ENCODE data around the gene MPEG1.

DNA sequence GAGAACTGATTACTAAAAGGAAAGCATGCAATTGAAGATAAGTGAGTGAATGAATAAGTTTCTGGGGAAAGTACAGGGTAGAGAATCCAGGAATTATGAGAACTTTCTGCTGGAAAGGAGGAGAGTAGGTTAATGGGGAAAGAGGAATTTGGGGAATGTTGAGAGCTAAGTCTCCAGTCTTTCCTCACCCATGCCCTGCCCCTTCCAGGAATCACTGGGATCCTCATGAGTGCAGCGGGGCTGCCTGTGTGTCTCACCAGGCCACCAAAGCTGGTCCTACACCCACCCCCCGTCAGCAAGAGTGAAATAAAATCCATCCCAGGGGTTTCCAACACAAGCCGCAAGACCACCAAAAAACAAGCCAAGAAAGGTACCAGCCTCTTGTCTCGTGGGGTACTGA, 23.8 kb downstream of the MPEG1 start:
- TF ChIP-seq CTCF (IDR thresholded peaks at IDR 0.05): no peak
- no peak for TF ChIP-seq POLR2A (IDR thresholded peaks at IDR 0.05)

All from Peyer's patch (tissue), 4 donors.